Neural progenitor cell (in vitro differentiated cells): Measurements from ENCODE around the gene NEDD9. TPM values are rescaled to one million over a fixed set of nuclear protein-coding genes. Genes with fewer than 3 reads are reported as not detected.

Experiments
- DNase-seq: peaks from one replicate; pipeline ENCODE4 v3.0.0-alpha.2; 2016; ENCODE audit warnings: low spot score
- H2AFZ ChIP-seq: fragments of 200-600 bp; sonication (generic); replicated peaks from 2 replicates; pipeline ENCODE4 v1.6.1; 2016; ENCODE audit warnings: antibody characterized with exemption
- H3F3A ChIP-seq: fragments of 200-600 bp; sonication (generic); 2 replicates; pipeline ENCODE4 v1.6.1; 2016; ENCODE audit warnings: antibody characterized with exemption, low read depth
- H3K27ac ChIP-seq: fragments of 200-600 bp; sonication (generic); 2 replicates; pipeline ENCODE4 v1.5.1; 2016; ENCODE audit warnings: mild to moderate bottlenecking
- H3K27me3 ChIP-seq: fragments of 200-600 bp; sonication (generic); 2 replicates; pipeline ENCODE4 v1.6.1; 2016; ENCODE audit warnings: mild to moderate bottlenecking, moderate library complexity
- H3K36me3 ChIP-seq: fragments of 200-600 bp; sonication (generic); 2 replicates; pipeline ENCODE4 v1.5.1; 2016
- H3K4me1 ChIP-seq: fragments of 200-600 bp; sonication (generic); 2 replicates; pipeline ENCODE4 v1.6.1; 2016; ENCODE audit warnings: mixed run types
- H3K4me2 ChIP-seq: fragments of 200-600 bp; sonication (generic); 2 replicates; pipeline ENCODE4 v1.6.1; 2016
- H3K4me3 ChIP-seq: fragments of 200-600 bp; sonication (generic); 2 replicates; pipeline ENCODE4 v1.5.1; 2016
- H3K79me2 ChIP-seq: fragments of 200-600 bp; sonication (generic); 2 replicates; pipeline ENCODE4 v1.6.1; 2016; ENCODE audit warnings: low read depth
- H3K9ac ChIP-seq: fragments of 200-600 bp; sonication (generic); 2 replicates; pipeline ENCODE4 v1.6.1; 2016
- H3K9me3 ChIP-seq: fragments of 200-600 bp; sonication (generic); 2 replicates; pipeline ENCODE4 v1.5.1; 2016; ENCODE audit warnings: low read depth
- H4K20me1 ChIP-seq: fragments of 200-600 bp; sonication (generic); 2 replicates; pipeline ENCODE4 v1.6.1; 2016; ENCODE audit warnings: low read depth
- H3K27ac Mint-ChIP-seq: 3 replicates; pipeline ENCODE4 v1.8.0; 2021; ENCODE audit warnings: mixed read lengths
- H3K27me3 Mint-ChIP-seq: 2 replicates; pipeline ENCODE4 v1.8.0; 2022; ENCODE audit warnings: low read depth, mild to moderate bottlenecking, inconsistent platforms, moderate library complexity, mixed read lengths; ENCODE audit not compliant: insufficient read depth
- H3K36me3 Mint-ChIP-seq: 3 replicates; pipeline ENCODE4 v1.8.0; 2021; ENCODE audit warnings: mixed read lengths
- H3K4me1 Mint-ChIP-seq: 3 replicates; pipeline ENCODE4 v1.8.0; 2021; ENCODE audit warnings: mixed read lengths
- H3K4me3 Mint-ChIP-seq: 3 replicates; pipeline ENCODE4 v1.8.0; 2021; ENCODE audit warnings: mild to moderate bottlenecking, moderate library complexity, mixed read lengths
- H3K9me3 Mint-ChIP-seq: 3 replicates; pipeline ENCODE4 v1.8.0; 2020; ENCODE audit warnings: mixed read lengths
- EZH2 ChIP-seq: fragments of 200-600 bp; sonication (generic); IDR thresholded peaks from 2 replicates; pipeline ENCODE4 v1.6.1; 2017; ENCODE audit warnings: antibody characterized with exemption, mild to moderate bottlenecking, moderate library complexity
- EZH2phosphoT487 ChIP-seq: fragments of 200-600 bp; sonication (generic); IDR thresholded peaks from 2 replicates; pipeline ENCODE4 v1.6.1; 2017; ENCODE audit warnings: antibody characterized with exemption
- total RNA-seq: library from RNA; depleted of rRNA; stranded (reverse); fragments of >200 nt; gene quantifications from 2 replicates; pipeline ENCODE4 v1.2.3, GENCODE V29; 2015; ENCODE audit warnings: low replicate concordance
- TF ChIP-seq, protein P1 (sequence below): fragments of 200-600 bp; sonication (generic); IDR thresholded peaks from 2 replicates; pipeline ENCODE4 v1.5.1; 2017; ENCODE audit warnings: antibody characterized with exemption, mild to moderate bottlenecking

NEDD9 gene, protein sequence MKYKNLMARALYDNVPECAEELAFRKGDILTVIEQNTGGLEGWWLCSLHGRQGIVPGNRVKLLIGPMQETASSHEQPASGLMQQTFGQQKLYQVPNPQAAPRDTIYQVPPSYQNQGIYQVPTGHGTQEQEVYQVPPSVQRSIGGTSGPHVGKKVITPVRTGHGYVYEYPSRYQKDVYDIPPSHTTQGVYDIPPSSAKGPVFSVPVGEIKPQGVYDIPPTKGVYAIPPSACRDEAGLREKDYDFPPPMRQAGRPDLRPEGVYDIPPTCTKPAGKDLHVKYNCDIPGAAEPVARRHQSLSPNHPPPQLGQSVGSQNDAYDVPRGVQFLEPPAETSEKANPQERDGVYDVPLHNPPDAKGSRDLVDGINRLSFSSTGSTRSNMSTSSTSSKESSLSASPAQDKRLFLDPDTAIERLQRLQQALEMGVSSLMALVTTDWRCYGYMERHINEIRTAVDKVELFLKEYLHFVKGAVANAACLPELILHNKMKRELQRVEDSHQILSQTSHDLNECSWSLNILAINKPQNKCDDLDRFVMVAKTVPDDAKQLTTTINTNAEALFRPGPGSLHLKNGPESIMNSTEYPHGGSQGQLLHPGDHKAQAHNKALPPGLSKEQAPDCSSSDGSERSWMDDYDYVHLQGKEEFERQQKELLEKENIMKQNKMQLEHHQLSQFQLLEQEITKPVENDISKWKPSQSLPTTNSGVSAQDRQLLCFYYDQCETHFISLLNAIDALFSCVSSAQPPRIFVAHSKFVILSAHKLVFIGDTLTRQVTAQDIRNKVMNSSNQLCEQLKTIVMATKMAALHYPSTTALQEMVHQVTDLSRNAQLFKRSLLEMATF
- 4.9 and 8.2 TPM in 2 replicates for total RNA-seq

DNA sequence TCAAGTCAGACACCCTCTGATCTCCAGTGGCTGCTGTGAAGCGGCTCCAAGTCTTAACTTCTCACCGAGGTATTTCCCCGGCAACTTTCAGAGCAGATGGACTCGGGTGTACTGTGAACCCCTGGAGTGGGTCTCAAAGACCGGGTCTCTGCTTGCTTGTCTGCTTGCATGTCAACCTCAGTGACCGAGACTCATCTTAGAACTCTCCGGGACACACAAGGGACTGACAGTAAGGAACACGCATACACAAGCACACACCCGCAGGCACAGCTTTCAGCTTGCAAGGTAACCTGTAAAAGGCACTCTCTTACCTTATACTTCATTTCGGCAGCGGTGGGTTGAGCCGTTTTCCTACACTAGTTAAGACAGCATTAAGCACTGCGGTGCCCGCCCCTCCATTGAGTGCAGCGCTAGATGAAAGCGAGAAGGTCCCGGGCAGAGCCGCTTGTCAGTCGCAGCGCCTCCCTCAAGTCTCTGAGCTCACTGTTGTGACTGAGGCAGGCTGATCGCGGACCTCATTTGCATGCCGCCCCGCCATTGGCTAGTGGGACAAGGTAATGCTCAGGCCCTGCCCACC lies at the start of gene NEDD9:
TSS of gene NEDD9 (minus strand) at position 476 of the 577 bp plus-strand sequence. CDS start at position 323, 153 bp downstream.
- H3K4me3 ChIP-seq = peak within 1 kb of the TSS; percentile 67
- peak within 1 kb of the TSS; percentile 36 for H3K27ac ChIP-seq
- peak within 1 kb of the TSS; percentile 40 for H2AFZ ChIP-seq
- H3K9me3 Mint-ChIP-seq = no peaks in the 10 kb centered on the region
- H3K4me1 ChIP-seq = peaks cover 53% of the 10 kb centered on the region
- peak within 1 kb of the TSS; percentile 99 for H3K27ac Mint-ChIP-seq
- peaks cover 34% of the 10 kb centered on the region for H3K79me2 ChIP-seq
- TF ChIP-seq, protein P1, sequence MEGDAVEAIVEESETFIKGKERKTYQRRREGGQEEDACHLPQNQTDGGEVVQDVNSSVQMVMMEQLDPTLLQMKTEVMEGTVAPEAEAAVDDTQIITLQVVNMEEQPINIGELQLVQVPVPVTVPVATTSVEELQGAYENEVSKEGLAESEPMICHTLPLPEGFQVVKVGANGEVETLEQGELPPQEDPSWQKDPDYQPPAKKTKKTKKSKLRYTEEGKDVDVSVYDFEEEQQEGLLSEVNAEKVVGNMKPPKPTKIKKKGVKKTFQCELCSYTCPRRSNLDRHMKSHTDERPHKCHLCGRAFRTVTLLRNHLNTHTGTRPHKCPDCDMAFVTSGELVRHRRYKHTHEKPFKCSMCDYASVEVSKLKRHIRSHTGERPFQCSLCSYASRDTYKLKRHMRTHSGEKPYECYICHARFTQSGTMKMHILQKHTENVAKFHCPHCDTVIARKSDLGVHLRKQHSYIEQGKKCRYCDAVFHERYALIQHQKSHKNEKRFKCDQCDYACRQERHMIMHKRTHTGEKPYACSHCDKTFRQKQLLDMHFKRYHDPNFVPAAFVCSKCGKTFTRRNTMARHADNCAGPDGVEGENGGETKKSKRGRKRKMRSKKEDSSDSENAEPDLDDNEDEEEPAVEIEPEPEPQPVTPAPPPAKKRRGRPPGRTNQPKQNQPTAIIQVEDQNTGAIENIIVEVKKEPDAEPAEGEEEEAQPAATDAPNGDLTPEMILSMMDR = no peak
- no peak for TF ChIP-seq EZH2phosphoT487
- TF ChIP-seq EZH2 = no peak
- H3K27me3 Mint-ChIP-seq = peaks cover 14% of the 10 kb centered on the region
- peaks cover 70% of the 10 kb centered on the region for H3K4me1 Mint-ChIP-seq
- H3K9me3 ChIP-seq = no peaks in the 10 kb centered on the region
- peak; percentile 98 for DNase-seq
- H3K36me3 ChIP-seq = no peaks in the 10 kb centered on the region
- H4K20me1 ChIP-seq = no peaks in the 10 kb centered on the region
- H3K9ac ChIP-seq = no peak within 1 kb of the TSS
- no peaks in the 10 kb centered on the region for H3K27me3 ChIP-seq
- peaks cover 3% of the 10 kb centered on the region for H3K36me3 Mint-ChIP-seq
- H3F3A ChIP-seq = peaks cover 38% of the 10 kb centered on the region
- H3K4me2 ChIP-seq = peak within 1 kb of the TSS; percentile 90
- peak within 1 kb of the TSS; percentile 93 for H3K4me3 Mint-ChIP-seq

DNA sequence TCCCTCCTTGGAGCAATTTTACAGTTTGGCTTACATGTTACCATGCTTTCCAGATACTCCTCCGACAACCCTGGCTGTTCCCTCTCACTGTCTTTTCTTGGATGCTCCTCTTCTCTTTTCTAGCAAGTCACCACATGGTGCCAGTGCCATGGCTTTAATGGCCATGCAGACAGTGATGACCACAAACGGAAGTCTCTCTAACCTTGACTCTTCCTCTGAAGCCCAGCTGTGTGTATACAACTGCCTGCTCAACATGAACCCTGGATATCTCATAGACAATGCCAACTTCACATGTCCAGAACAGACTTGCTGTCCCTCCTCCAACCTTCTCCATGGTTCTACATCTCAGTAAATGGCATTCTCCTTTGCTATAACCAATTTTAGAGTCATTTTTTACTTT lies 49.8 kb upstream of the NEDD9 start:
- Mint-ChIP-seq H3K4me3 (no peak overlapping the region), H3K9me3 (peaks cover 2% of the 10 kb centered on the region)

DNA sequence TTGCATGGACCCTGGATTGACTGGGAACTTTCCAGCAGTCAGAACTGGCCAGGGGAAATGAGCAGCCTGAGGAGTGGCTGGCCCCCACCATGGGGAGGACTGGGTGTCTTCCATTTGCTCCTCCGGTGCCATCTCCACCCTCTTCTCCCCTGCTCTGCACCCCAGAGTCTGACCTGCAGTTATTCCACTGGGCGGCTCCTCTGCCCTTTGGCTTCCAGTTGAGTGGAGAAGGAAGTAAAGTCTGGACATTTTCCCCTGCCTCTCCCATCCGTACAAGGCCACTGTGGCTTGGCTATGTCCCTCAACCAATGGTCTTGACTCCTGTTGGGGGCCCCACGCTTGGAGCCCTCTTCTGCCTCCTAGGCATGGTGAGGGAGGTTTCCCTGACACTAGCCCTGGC lies 47.9 kb upstream of the NEDD9 start:
- Histone ChIP-seq H4K20me1 (no peaks in the 10 kb centered on the region), H3K79me2 (no peaks in the 10 kb centered on the region), H3K27ac (no peak overlapping the region), H3K4me1 (peaks cover 31% of the 10 kb centered on the region), H3K9me3 (no peaks in the 10 kb centered on the region), H3K4me2 (no peak overlapping the region), H3K36me3 (no peaks in the 10 kb centered on the region), H3K9ac (no peak overlapping the region), H3F3A (peaks cover 13% of the 10 kb centered on the region), H3K27me3 (no peaks in the 10 kb centered on the region), H2AFZ (no peak overlapping the region), H3K4me3 (no peak overlapping the region)
- no peaks in the 10 kb centered on the region for H3K36me3 Mint-ChIP-seq
- no peak for DNase-seq
- H3K4me3 Mint-ChIP-seq = no peak overlapping the region
- no peaks in the 10 kb centered on the region for H3K9me3 Mint-ChIP-seq
- no peaks in the 10 kb centered on the region for H3K27me3 Mint-ChIP-seq
- H3K27ac Mint-ChIP-seq = no peak overlapping the region
- H3K4me1 Mint-ChIP-seq = peaks cover 26% of the 10 kb centered on the region
- TF ChIP-seq EZH2phosphoT487 (no peak), EZH2 (no peak)
- TF ChIP-seq, protein P1 = no peak

More for the DNA sequence above, 49.8 kb upstream of the NEDD9 start:
- Histone ChIP-seq H3F3A (peaks cover 6% of the 10 kb centered on the region), H2AFZ (no peak overlapping the region), H3K9ac (no peak overlapping the region), H3K4me2 (no peak overlapping the region), H3K4me1 (peaks cover 23% of the 10 kb centered on the region), H3K27ac (no peak overlapping the region), H3K4me3 (no peak overlapping the region), H3K79me2 (no peaks in the 10 kb centered on the region), H4K20me1 (no peaks in the 10 kb centered on the region), H3K27me3 (no peaks in the 10 kb centered on the region), H3K36me3 (no peaks in the 10 kb centered on the region), H3K9me3 (no peaks in the 10 kb centered on the region)
- TF ChIP-seq EZH2phosphoT487 = no peak
- TF ChIP-seq EZH2 = no peak
- TF ChIP-seq, protein P1 = no peak
- no peak for DNase-seq
- Mint-ChIP-seq H3K4me1 (peaks cover 18% of the 10 kb centered on the region), H3K27me3 (no peaks in the 10 kb centered on the region), H3K27ac (no peak overlapping the region), H3K36me3 (no peaks in the 10 kb centered on the region)
